K562 (cell line): ENCODE measurements around the gene SRRD. TPM values are rescaled to one million over a fixed set of nuclear protein-coding genes. Genes with fewer than 3 reads are reported as not detected.

Experiments used
- ATF4 ChIP-seq: fragments of 450-650 bp; formaldehyde crosslinking; IDR thresholded peaks from 2 replicates; pipeline ENCODE4 v1.4.0; 2022; ENCODE audit warnings: mild to moderate bottlenecking, moderate library complexity
- CTCF ChIP-seq, 3 experiments: IDR thresholded peaks in 2 of 3; conservative IDR thresholded peaks in 1 of 3; 2 replicates each; pipeline ENCODE4 v1.5.1; 2011 to 2012; ENCODE audit warnings: low read length in 3 of 3, mild to moderate bottlenecking in 3 of 3, control low read depth in 2 of 3, improper control_type of control experiment in 1 of 3, inconsistent platforms in 1 of 3, low read depth in 1 of 3, mixed read lengths in 1 of 3, moderate library complexity in 1 of 3; ENCODE audit not compliant: insufficient read depth in 2 of 3
- DPF2 ChIP-seq: fragments of 450-650 bp; IDR thresholded peaks from 2 replicates; pipeline ENCODE4 v1.6.1; 2016
- E2F1 ChIP-seq: sonication (generic); formaldehyde crosslinking; IDR thresholded peaks from 2 replicates; pipeline ENCODE4 v1.8.1; 2023; ENCODE audit warnings: mild to moderate bottlenecking, missing genetic modification reagents, moderate library complexity
- HDAC6 ChIP-seq: IDR thresholded peaks from 2 replicates; pipeline ENCODE4 v1.6.1; 2012; ENCODE audit warnings: low read depth, mild to moderate bottlenecking, control low read depth, inconsistent platforms, low read length, moderate library complexity
- HMGXB4 ChIP-seq: sonication (generic); formaldehyde crosslinking; IDR thresholded peaks from 2 replicates; pipeline ENCODE4 v1.8.1; 2023; ENCODE audit warnings: mild to moderate bottlenecking, missing genetic modification reagents
- KLF10 ChIP-seq: fragments of 250-450 bp; sonication (Bioruptor Pico); IDR thresholded peaks from 2 replicates; pipeline ENCODE4 v1.6.1; 2021; ENCODE audit warnings: matching md5 sums
- NFE2 ChIP-seq: IDR thresholded peaks from 2 replicates; pipeline ENCODE4 v1.6.1; 2014; ENCODE audit warnings: antibody characterized with exemption, low read depth
- PHF21A ChIP-seq: fragments of 450-650 bp; IDR thresholded peaks from 2 replicates; pipeline ENCODE4 v1.6.1; 2017; ENCODE audit warnings: low read depth, borderline replicate concordance
- PHF8 ChIP-seq: fragments of 200-600 bp; sonication (generic); IDR thresholded peaks from 2 replicates; pipeline ENCODE4 v1.6.1; 2012; ENCODE audit warnings: mixed run types, mild to moderate bottlenecking, inconsistent platforms, low read length, moderate library complexity, borderline replicate concordance
- PYGO2 ChIP-seq: fragments of 450-650 bp; IDR thresholded peaks from 2 replicates; pipeline ENCODE4 v1.6.1; 2016; ENCODE audit warnings: mild to moderate bottlenecking, missing genetic modification characterization, moderate library complexity, missing compliant biosample characterization
- SFPQ ChIP-seq: fragments of 200-400 bp; formaldehyde crosslinking; IDR thresholded peaks from 2 replicates; pipeline ENCODE4 v1.6.1; 2017; ENCODE audit warnings: mild to moderate bottlenecking, low read depth, low read length, moderate library complexity
- SMARCA4 ChIP-seq: fragments of 450-650 bp; IDR thresholded peaks from 2 replicates; pipeline ENCODE4 v1.6.1; 2016
- SMARCC2 ChIP-seq: fragments of 450-650 bp; IDR thresholded peaks from 2 replicates; pipeline ENCODE4 v1.6.1; 2017; ENCODE audit warnings: antibody characterized with exemption, moderate library complexity, mild to moderate bottlenecking, low read depth
- TBP ChIP-seq: optimal IDR thresholded peaks from 2 replicates; pipeline ENCODE3; 2011; ENCODE audit warnings: low read depth, low read length, improper control_type of control experiment
- TSC22D4 ChIP-seq: fragments of 450-650 bp; IDR thresholded peaks from 2 replicates; pipeline ENCODE4 v1.6.1; 2016; ENCODE audit warnings: missing genetic modification characterization, missing biosample characterization, control low read depth
- XRCC3 ChIP-seq: fragments of 450-650 bp; IDR thresholded peaks from 2 replicates; pipeline ENCODE4 v1.6.1; 2017; ENCODE audit warnings: mild to moderate bottlenecking, moderate library complexity
- ZEB2 ChIP-seq: fragments of 450-650 bp; IDR thresholded peaks from 2 replicates; pipeline ENCODE4 v1.6.1; 2016
- ZFP1 ChIP-seq: fragments of 450-650 bp; formaldehyde crosslinking; IDR thresholded peaks from 2 replicates; pipeline ENCODE4 v1.4.0; 2020; ENCODE audit warnings: mild to moderate bottlenecking, mixed read lengths
- ZNF217 ChIP-seq: sonication (generic); formaldehyde crosslinking; IDR thresholded peaks from 2 replicates; pipeline ENCODE4 v1.8.0; 2022; ENCODE audit warnings: mild to moderate bottlenecking, missing genetic modification reagents
- polyA plus RNA-seq, 8 experiments: library from polyadenylated mRNA; depleted of rRNA in 4 of 8; stranded (reverse) in 5 of 8; unstranded in 3 of 8; fragments of >200 nt; fragmentation: Nextera tagmentation in 2 of 8; fragmentation: Illumina TruSeq in 1 of 8; extraction: Ambion mirVana in 2 of 8; extraction: Trizol in 1 of 8; gene quantifications; 2 replicates each; pipeline versions ENCODE4 v1.2.1 to v1.2.3, GENCODE V29; 2011 to 2014; ENCODE audit warnings: inconsistent platforms in 1 of 8, missing spikeins in 1 of 8
- total RNA-seq, 7 experiments: library from RNA; depleted of rRNA in 6 of 7; stranded (reverse); fragments of >200 nt in 6 of 7; fragmentation: Illumina TruSeq in 2 of 7; extraction: Trizol in 2 of 7; gene quantifications; 2 replicates each; pipeline versions ENCODE4 v1.2.1 to v1.2.3, GENCODE V29; 2011 to 2021; ENCODE audit warnings: low replicate concordance in 1 of 7
- TF ChIP-seq, protein P1 (sequence below): fragments of 450-650 bp; IDR thresholded peaks from 2 replicates; pipeline ENCODE4 v1.7.0; 2016; ENCODE audit warnings: borderline replicate concordance

Gene SRRD
- total and polyA plus RNA-seq, 9 of the 15 experiments (the other 6 are each of a cell fraction or from before 2014, with no cell fraction given), result 4.9 to 59.4 (median 34.4) TPM

GRCh38 chr22:26482161-26482560 is 1.5 kb upstream of the SRRD start (continued):
- TF ChIP-seq ZEB2 (no peak), XRCC3 (no peak), DPF2 (no peak), E2F1 (no peak), HDAC6 (no peak), CTCF (IDR thresholded peaks at IDR 0.05 in 2 of 3, conservative IDR thresholded peaks at IDR 0.05 in 1 of 3; ENCODE audit: insufficient read depth in 2 of 3, low read depth in 1 of 3, low read length in 3 of 3) (no peak), SMARCA4 (no peak), SMARCC2 (no peak), HMGXB4 (no peak), NFE2 (peak; percentile 38; the same call in 1 of the 2 replicates), KLF10 (CRISPR knock-in tag) (no peak), TSC22D4 (tag) (no peak), TBP (peak; percentile 21), ATF4 (CRISPR knock-in tag) (no peak), SFPQ (no peak), PYGO2 (tag) (no peak), PHF8 (no peak), PHF21A (no peak), ZNF217 (CRISPR knock-in tag) (no peak), ZFP1 (no peak)
- TF ChIP-seq, protein P1, sequence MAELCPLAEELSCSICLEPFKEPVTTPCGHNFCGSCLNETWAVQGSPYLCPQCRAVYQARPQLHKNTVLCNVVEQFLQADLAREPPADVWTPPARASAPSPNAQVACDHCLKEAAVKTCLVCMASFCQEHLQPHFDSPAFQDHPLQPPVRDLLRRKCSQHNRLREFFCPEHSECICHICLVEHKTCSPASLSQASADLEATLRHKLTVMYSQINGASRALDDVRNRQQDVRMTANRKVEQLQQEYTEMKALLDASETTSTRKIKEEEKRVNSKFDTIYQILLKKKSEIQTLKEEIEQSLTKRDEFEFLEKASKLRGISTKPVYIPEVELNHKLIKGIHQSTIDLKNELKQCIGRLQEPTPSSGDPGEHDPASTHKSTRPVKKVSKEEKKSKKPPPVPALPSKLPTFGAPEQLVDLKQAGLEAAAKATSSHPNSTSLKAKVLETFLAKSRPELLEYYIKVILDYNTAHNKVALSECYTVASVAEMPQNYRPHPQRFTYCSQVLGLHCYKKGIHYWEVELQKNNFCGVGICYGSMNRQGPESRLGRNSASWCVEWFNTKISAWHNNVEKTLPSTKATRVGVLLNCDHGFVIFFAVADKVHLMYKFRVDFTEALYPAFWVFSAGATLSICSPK, result no peak
